H9 (cell line): ENCODE measurements around the gene UBE4B. TPM values are rescaled to one million over a fixed set of nuclear protein-coding genes. Genes with fewer than 3 reads are reported as not detected.

Experiments used
- DNase-seq: peaks from one replicate; pipeline ENCODE4 v3.0.0-alpha.2; 2017
- H2AFZ ChIP-seq: one replicate; pipeline ENCODE4 v1.6.1; 2013; ENCODE audit warnings: mild to moderate bottlenecking, low read length, control low read depth, moderate library complexity
- H2AK5ac ChIP-seq: 2 replicates; pipeline ENCODE4 v1.6.1; 2013; ENCODE audit warnings: low read length, control low read depth, mixed read lengths; ENCODE audit not compliant: insufficient read length
- H2BK120ac ChIP-seq: one replicate; pipeline ENCODE4 v1.6.1; 2013; ENCODE audit warnings: low read depth, mild to moderate bottlenecking, low read length, control low read depth, inconsistent platforms; ENCODE audit not compliant: poor library complexity, severe bottlenecking
- H2BK12ac ChIP-seq: 2 replicates; pipeline ENCODE4 v1.6.1; 2013; ENCODE audit warnings: low read length, control low read depth, mixed read lengths, low read depth; ENCODE audit not compliant: insufficient read length
- H2BK15ac ChIP-seq: 2 replicates; pipeline ENCODE4 v1.6.1; 2013; ENCODE audit warnings: low read depth, low read length, control low read depth
- H2BK20ac ChIP-seq: one replicate; pipeline ENCODE4 v1.6.1; 2013; ENCODE audit warnings: low read depth, mild to moderate bottlenecking, low read length, control low read depth, inconsistent platforms; ENCODE audit not compliant: poor library complexity, severe bottlenecking
- H2BK5ac ChIP-seq: 2 replicates; pipeline ENCODE4 v1.6.1; 2013; ENCODE audit warnings: low read length, control low read depth, mixed read lengths; ENCODE audit not compliant: insufficient read length
- H3K14ac ChIP-seq: 2 replicates; pipeline ENCODE4 v1.6.1; 2013; ENCODE audit warnings: low read length, control low read depth; ENCODE audit not compliant: insufficient read depth
- H3K18ac ChIP-seq: 2 replicates; pipeline ENCODE4 v1.6.1; 2013; ENCODE audit warnings: low read depth, mild to moderate bottlenecking, mixed read lengths, low read length, control low read depth; ENCODE audit not compliant: insufficient read length
- H3K23ac ChIP-seq: 2 replicates; pipeline ENCODE4 v1.6.1; 2013; ENCODE audit warnings: low read length, control low read depth, mixed read lengths, low read depth; ENCODE audit not compliant: insufficient read length
- H3K23me2 ChIP-seq: 2 replicates; pipeline ENCODE4 v1.6.1; 2013; ENCODE audit warnings: low read depth, mild to moderate bottlenecking, mixed read lengths, low read length, control low read depth; ENCODE audit not compliant: insufficient read length, poor library complexity, severe bottlenecking
- H3K27ac ChIP-seq: 2 replicates; pipeline ENCODE4 v1.5.1; 2013; ENCODE audit warnings: low read length, control low read depth, mixed read lengths, low read depth; ENCODE audit not compliant: insufficient read length
- H3K27me3 ChIP-seq: 2 replicates; pipeline ENCODE4 v1.6.1; 2013; ENCODE audit warnings: low read length, control low read depth, inconsistent platforms; ENCODE audit not compliant: insufficient read depth
- H3K4ac ChIP-seq: 2 replicates; pipeline ENCODE4 v1.6.1; 2013; ENCODE audit warnings: low read depth, mild to moderate bottlenecking, control low read depth, inconsistent platforms, low read length, moderate library complexity
- H3K4me1 ChIP-seq: 2 replicates; pipeline ENCODE4 v1.6.1; 2013; ENCODE audit warnings: low read length, control low read depth, inconsistent platforms; ENCODE audit not compliant: insufficient read depth
- H3K4me2 ChIP-seq: 2 replicates; pipeline ENCODE4 v1.6.1; 2013; ENCODE audit warnings: low read length, control low read depth, mixed read lengths; ENCODE audit not compliant: insufficient read length, insufficient read depth
- H3K56ac ChIP-seq: 2 replicates; pipeline ENCODE4 v1.6.1; 2013; ENCODE audit warnings: low read depth, mild to moderate bottlenecking, mixed read lengths, low read length, control low read depth; ENCODE audit not compliant: insufficient read length
- H3K79me1 ChIP-seq: 2 replicates; pipeline ENCODE4 v1.6.1; 2013; ENCODE audit warnings: low read depth, mild to moderate bottlenecking, moderate library complexity, low read length, control low read depth, inconsistent platforms; ENCODE audit not compliant: insufficient read depth, poor library complexity, severe bottlenecking
- H3K79me2 ChIP-seq: 2 replicates; pipeline ENCODE4 v1.6.1; 2013; ENCODE audit warnings: low read length, control low read depth, inconsistent platforms; ENCODE audit not compliant: insufficient read depth
- H3K9ac ChIP-seq: 2 replicates; pipeline ENCODE4 v1.6.1; 2013; ENCODE audit warnings: low read length, control low read depth, mixed read lengths; ENCODE audit not compliant: insufficient read length; ENCODE audit errors: extremely low read depth
- H3K9me3 ChIP-seq: one replicate; pipeline ENCODE4 v1.6.1; 2013; ENCODE audit warnings: low read depth, low read length, inconsistent platforms; ENCODE audit not compliant: control insufficient read depth
- H3T11ph ChIP-seq: one replicate; pipeline ENCODE4 v1.6.1; 2013; ENCODE audit warnings: mild to moderate bottlenecking, low read length, control low read depth, inconsistent platforms
- H4K20me1 ChIP-seq: one replicate; pipeline ENCODE4 v1.6.1; 2013; ENCODE audit not compliant: control insufficient read depth, insufficient read length, insufficient read depth
- H4K5ac ChIP-seq: 2 replicates; pipeline ENCODE4 v1.6.1; 2013; ENCODE audit warnings: low read depth, mild to moderate bottlenecking, mixed read lengths, low read length, control low read depth; ENCODE audit not compliant: insufficient read length
- H4K8ac ChIP-seq: replicated peaks from 2 replicates; pipeline ENCODE4 v1.6.1; 2013; ENCODE audit warnings: low read length, control low read depth, mixed read lengths, low read depth; ENCODE audit not compliant: insufficient read length
- H4K91ac ChIP-seq: 2 replicates; pipeline ENCODE4 v1.6.1; 2013; ENCODE audit warnings: low read depth, mild to moderate bottlenecking, moderate library complexity, mixed read lengths, low read length, control low read depth; ENCODE audit not compliant: insufficient read length
- H3K27ac Mint-ChIP-seq, 3 experiments: 2 replicates in 2 of 3; 3 replicates in 1 of 3; pipeline ENCODE4 v1.8.0; 2020 to 2021; ENCODE audit warnings: mixed read lengths in 3 of 3, mild to moderate bottlenecking in 1 of 3, moderate library complexity in 1 of 3
- H3K27me3 Mint-ChIP-seq: 2 replicates; pipeline ENCODE4 v1.8.0; 2021; ENCODE audit warnings: low read depth, mild to moderate bottlenecking, moderate library complexity, mixed read lengths
- H3K36me3 Mint-ChIP-seq, 3 experiments: 2 replicates in 2 of 3; 3 replicates in 1 of 3; pipeline ENCODE4 v1.8.0; 2020 to 2021; ENCODE audit warnings: low read depth in 3 of 3, mixed read lengths in 3 of 3; ENCODE audit not compliant: insufficient read depth in 1 of 3
- H3K4me1 Mint-ChIP-seq, 2 experiments: 2 replicates each; pipeline ENCODE4 v1.8.0; 2020; ENCODE audit warnings: mixed read lengths in 2 of 2
- H3K4me3 Mint-ChIP-seq, 2 experiments: 2 replicates in 1 of 2; 3 replicates in 1 of 2; pipeline ENCODE4 v1.8.0; 2020 to 2021; ENCODE audit warnings: mild to moderate bottlenecking in 2 of 2, mixed read lengths in 2 of 2, moderate library complexity in 1 of 2
- H3K9me3 Mint-ChIP-seq, 2 experiments: 2 replicates in 1 of 2; 3 replicates in 1 of 2; pipeline ENCODE4 v1.8.0; 2020; ENCODE audit warnings: mild to moderate bottlenecking in 2 of 2, mixed read lengths in 2 of 2, moderate library complexity in 1 of 2
- CTCF ChIP-seq: fragments of 200-600 bp; sonication (generic); conservative IDR thresholded peaks from 3 replicates; pipeline ENCODE4 v1.8.0; 2021; ENCODE audit warnings: antibody characterized with exemption, mild to moderate bottlenecking
- WGBS: extraction: QIAGEN DNeasy Blood & Tissue Kit; methylation state at CpG from one replicate; pipeline ENCODE4 v1.1.7; 2013; ENCODE audit warnings: missing lambda C conversion rate, low lambda C conversion rate, mixed read lengths; ENCODE audit not compliant: insufficient read length; ENCODE audit errors: extremely low coverage; 5-methylcytosine and 5-hydroxymethylcytosine counted together
- total RNA-seq: library from RNA; stranded (reverse); gene quantifications from 2 replicates; pipeline ENCODE4 v1.2.1, GENCODE V29; 2021

Gene UBE4B
- total RNA-seq, 1 experiment from 2014 or later: 67.6 TPM

- no peak overlapping the region for H3K27ac Mint-ChIP-seq
- Histone ChIP-seq H3K18ac (no peak overlapping the region), H2BK20ac (no peak overlapping the region), H3K14ac (no peak overlapping the region), H3K27me3 (no peaks in the 10 kb centered on the region), H3T11ph (no peak overlapping the region), H3K79me2 (peaks cover 22% of the 10 kb centered on the region; the same call in 1 of the 2 replicates), H3K27ac (no peak overlapping the region), H4K20me1 (no peaks in the 10 kb centered on the region), H3K56ac (no peak overlapping the region), H3K9me3 (no peaks in the 10 kb centered on the region), H3K4me2 (no peak overlapping the region), H3K4me1 (0 out of 2 replicates have a peak, but pooled peaks cover 9% of the 10 kb centered on the region), H2BK120ac (no peak overlapping the region), H4K91ac (no peak overlapping the region), H2BK5ac (no peak overlapping the region), H4K8ac (no peak overlapping the region), H3K23ac (no peak overlapping the region), H3K9ac (no peak overlapping the region), H2AK5ac (no peak overlapping the region), H3K4ac (no peak overlapping the region), H2BK15ac (no peak overlapping the region), H3K79me1 (peaks cover 15% of the 10 kb centered on the region), H4K5ac (no peak overlapping the region), H2BK12ac (no peak overlapping the region), H2AFZ (no peak overlapping the region), H3K23me2 (no peaks in the 10 kb centered on the region)
- H3K36me3 Mint-ChIP-seq: peaks cover 6 to 22% (median 9%) of the 10 kb centered on the region in 3 experiments; a peak in 5 of 7 replicates
- no peaks in the 10 kb centered on the region for H3K27me3 Mint-ChIP-seq
- peaks cover 21% of the 10 kb centered on the region in 2 experiments for H3K4me1 Mint-ChIP-seq
- no peak overlapping the region for H3K4me3 Mint-ChIP-seq
- no peak for TF ChIP-seq CTCF
- H3K9me3 Mint-ChIP-seq: no peaks in the 10 kb centered on the region
- DNase-seq: no peak
- WGBS: no CpG with 5 or more reads among the region's 3 CpGs
Measured at GRCh38 chr1:10050611-10051010, 17.9 kb downstream of the UBE4B start.
